ENCODE data around the gene B4GALNT2. TPM values are rescaled to one million over a fixed set of nuclear protein-coding genes. Genes with fewer than 3 reads are reported as not detected.

The B4GALNT2 gene
- under 0.01 and 0.77 TPM in 2 replicates for total RNA-seq

GRCh38 chr17:49132699-49133364, at the start of gene B4GALNT2:
TSS of gene B4GALNT2 (plus strand) at chr17:49132769. CDS start at chr17:49132793, 24 bp downstream.

GRCh38 chr17:49210158-49211029, 77.8 kb downstream of the B4GALNT2 start, which contains the start of the genes ABI3 and GNGT2:
TSS of gene ABI3 (plus strand) at chr17:49210707. CDS start at chr17:49210725, 18 bp downstream.
TSS of gene GNGT2 (minus strand) at chr17:49210574. CDS start at chr17:49207422, 3,152 bp downstream.

Other genes with a start within 250 kb of the B4GALNT2 start
- 38.9 and 116 TPM in 2 replicates for gene ATP5MC1, start 240.0 kb upstream of the B4GALNT2 start, total RNA-seq
- 54.1 and 80.3 TPM in 2 replicates for gene UBE2Z, start 224.4 kb upstream of the B4GALNT2 start, total RNA-seq
- gene SNF8, start 187.9 kb upstream of the B4GALNT2 start, total RNA-seq = 63.7 and 217 TPM in 2 replicates
- gene GIP, start 164.2 kb upstream of the B4GALNT2 start, total RNA-seq = not detected in 2 replicates
- 0.85 and 5.0 TPM in 2 replicates for gene IGF2BP1, start 135.4 kb upstream of the B4GALNT2 start, total RNA-seq
- gene GNGT2, start 77.8 kb downstream of the B4GALNT2 start, total RNA-seq = 0.38 and 0.56 TPM in 2 replicates
- under 0.01 and 0.58 TPM in 2 replicates for gene ABI3, start 77.9 kb downstream of the B4GALNT2 start, total RNA-seq
- gene PHOSPHO1, start 98.0 kb downstream of the B4GALNT2 start, total RNA-seq = 0.56 and 0.58 TPM in 2 replicates
- 6.3 and 8.7 TPM in 2 replicates for gene ZNF652, start 229.5 kb downstream of the B4GALNT2 start, total RNA-seq

All from regular cardiac myocyte (primary cell).